Adipose tissue (tissue), 3 donors: ENCODE measurements around the gene ST3GAL3. TPM values are rescaled to one million over a fixed set of nuclear protein-coding genes. Genes with fewer than 3 reads are reported as not detected.

Experiments
- H3K27ac ChIP-seq: one replicate; pipeline ENCODE4 v1.5.1; 2013; ENCODE audit warnings: low read depth, low read length
- WGBS, 3 donors: extraction: QIAGEN DNeasy Blood & Tissue Kit; methylation state at CpG; one replicate each; pipeline ENCODE4 v1.1.7; 2013; 5-methylcytosine and 5-hydroxymethylcytosine counted together
- polyA plus RNA-seq, 3 donors: library from polyadenylated mRNA; stranded (reverse); fragments of 200-250 nt; gene quantifications; one replicate each; pipeline ENCODE4 v1.2.3, GENCODE V29; 2013
- donor health status: healthy with polysubstance abuse.
- donor health status: Bipolar disorder and iron deficiency.
- donor health status: healthy.

Gene ST3GAL3
- polyA plus RNA-seq, 3 donors, result 5.2 to 16.5 (median 15.2) TPM

- WGBS, 3 donors, result 83 to 92% (median 86%) methylated on average over 2 of the region's 2 CpGs
Observed at GRCh38 chr1:43878440-43878839, 171.1 kb downstream of the ST3GAL3 start.

GRCh38 chr1:43878854-43879253 is 171.5 kb downstream of the ST3GAL3 start:
- WGBS, 3 donors, result 76 to 88% (median 86%) methylated on average over 4 of the region's 4 CpGs
- H3K27ac ChIP-seq, result no peak overlapping the region

More at GRCh38 chr1:43878440-43878839, 171.1 kb downstream of the ST3GAL3 start:
- no peak overlapping the region for H3K27ac ChIP-seq

GRCh38 chr1:43879414-43879813 is 172.1 kb downstream of the ST3GAL3 start:
- 95 to 98% (median 97%) methylated on average over 4 of the region's 4 CpGs for WGBS, 3 donors
- no peak overlapping the region for H3K27ac ChIP-seq

- H3K27ac ChIP-seq, result no peak overlapping the region
- 88 to 99% (median 93%) methylated on average over 2 of the region's 2 CpGs for WGBS, 3 donors
Observed at GRCh38 chr1:43879996-43880395, 172.7 kb downstream of the ST3GAL3 start.

- H3K27ac ChIP-seq, result no peak overlapping the region
- 83 to 90% (median 86%) methylated on average over 5 of the region's 5 CpGs for WGBS, 3 donors
Observed at GRCh38 chr1:43880604-43881003, 173.3 kb downstream of the ST3GAL3 start.

- 60 to 84% (median 61%) methylated on average over 4 of the region's 4 CpGs for WGBS, 3 donors
- no peak overlapping the region for H3K27ac ChIP-seq
Observed at GRCh38 chr1:43881415-43881814, 174.1 kb downstream of the ST3GAL3 start.

- no peak overlapping the region for H3K27ac ChIP-seq
- 92 to 97% (median 95%) methylated on average over 4 of the region's 4 CpGs for WGBS, 3 donors
Observed at GRCh38 chr1:43882763-43883162, 175.4 kb downstream of the ST3GAL3 start.

- WGBS, 3 donors, result 82 to 90% (median 89%) methylated on average over 4 of the region's 4 CpGs
- H3K27ac ChIP-seq, result no peak overlapping the region
Observed at GRCh38 chr1:43883321-43883720, 176.0 kb downstream of the ST3GAL3 start.

GRCh38 chr1:43885279-43885801 is 178.0 kb downstream of the ST3GAL3 start:
- 86 to 93% (median 89%) methylated on average over 8 to 12 of the region's 12 CpGs for WGBS, 3 donors
- no peak overlapping the region for H3K27ac ChIP-seq

- H3K27ac ChIP-seq, result no peak overlapping the region
Observed at GRCh38 chr1:43887748-43888147, 180.4 kb downstream of the ST3GAL3 start.

- H3K27ac ChIP-seq, result no peak overlapping the region
- 91 to 97% (median 92%) methylated on average over 5 of the region's 5 CpGs for WGBS, 3 donors
Observed at GRCh38 chr1:43890815-43891214, 183.5 kb downstream of the ST3GAL3 start.

- WGBS, 3 donors, result 43 to 73% (median 63%) methylated on average over 1 of the region's 1 CpG
- no peak overlapping the region for H3K27ac ChIP-seq
Observed at GRCh38 chr1:43893006-43893405, 185.7 kb downstream of the ST3GAL3 start.

GRCh38 chr1:43898981-43899380 is 191.6 kb downstream of the ST3GAL3 start:
- 98% methylated on average over 12 of the region's 12 CpGs for WGBS, 3 donors
- no peak overlapping the region for H3K27ac ChIP-seq

GRCh38 chr1:43900386-43900785 is 193.1 kb downstream of the ST3GAL3 start:
- WGBS, 3 donors, result 90 to 95% (median 94%) methylated on average over 3 of the region's 3 CpGs

GRCh38 chr1:43901196-43901961 is 194.0 kb downstream of the ST3GAL3 start:
- WGBS, 3 donors, result 70 to 86% (median 74%) methylated on average over 7 of the region's 7 CpGs

More at GRCh38 chr1:43900386-43900785, 193.1 kb downstream of the ST3GAL3 start:
- H3K27ac ChIP-seq, result no peak overlapping the region

GRCh38 chr1:43902058-43902831 is 194.9 kb downstream of the ST3GAL3 start:
- H3K27ac ChIP-seq, result no peak overlapping the region
- 48 to 99% (median 96%) methylated on average over 4 of the region's 4 CpGs for WGBS, 3 donors

More at GRCh38 chr1:43901196-43901961, 194.0 kb downstream of the ST3GAL3 start:
- no peak overlapping the region for H3K27ac ChIP-seq

GRCh38 chr1:43904660-43905551 is 197.6 kb downstream of the ST3GAL3 start:
- WGBS, 3 donors, result 51 to 55% (median 54%) methylated on average over 7 of the region's 7 CpGs
- H3K27ac ChIP-seq, result no peak overlapping the region

GRCh38 chr1:43908226-43908625 is 200.9 kb downstream of the ST3GAL3 start:
- H3K27ac ChIP-seq, result no peak overlapping the region
- 96% methylated on average over 2 of the region's 2 CpGs for WGBS, 3 donors
